Fibroblast of skin of abdomen (primary cell): ENCODE results near the gene REM2.

Source experiments
- DNase-seq: peaks from one replicate; pipeline ENCODE4 v3.0.0-alpha.2; 2013

Gene REM2

GRCh38 chr14:22932146-22932545 is 49.1 kb downstream of the REM2 start:
- no peak for DNase-seq

GRCh38 chr14:22935156-22935555 is 52.1 kb downstream of the REM2 start:
- DNase-seq = no peak
